Mesenchymal stem cell (in vitro differentiated cells and primary cell): ENCODE measurements around the gene PSMA7.
A peak's percentile ranks its signal among the peaks of the same experiment; 100 is the strongest.
"Not testable (repeated sequence)": the region's sequence is repeated elsewhere in the genome, so short reads cannot be mapped to it uniquely, and the experiment has no call there.

ENCODE experiments used
- DNase-seq: peaks from one replicate; pipeline ENCODE4 v3.0.0-alpha.2; 2013
- H2AFZ ChIP-seq: one replicate; pipeline ENCODE4 v1.6.1; 2013; ENCODE audit warnings: low read depth, mild to moderate bottlenecking, control low read depth, inconsistent platforms, low read length, moderate library complexity
- H2AK5ac ChIP-seq: 2 replicates; pipeline ENCODE4 v1.6.1; 2013; ENCODE audit warnings: low read length, moderate library complexity, mild to moderate bottlenecking, inconsistent platforms; ENCODE audit not compliant: severe bottlenecking
- H2BK120ac ChIP-seq: one replicate; pipeline ENCODE4 v1.6.1; 2013; ENCODE audit warnings: low read depth, mild to moderate bottlenecking, inconsistent platforms, low read length, moderate library complexity
- H2BK12ac ChIP-seq, 2 experiments: one replicate each; pipeline ENCODE4 v1.6.1; 2013; ENCODE audit warnings: inconsistent platforms in 2 of 2, low read length in 2 of 2, mild to moderate bottlenecking in 2 of 2, moderate library complexity in 2 of 2, control low read depth in 1 of 2
- H2BK15ac ChIP-seq: one replicate; pipeline ENCODE4 v1.6.1; 2013; ENCODE audit warnings: mild to moderate bottlenecking, low read depth, inconsistent platforms; ENCODE audit not compliant: poor library complexity, severe bottlenecking
- H2BK5ac ChIP-seq: 2 replicates; pipeline ENCODE4 v1.6.1; 2013; ENCODE audit warnings: low read depth, mild to moderate bottlenecking, low read length, control low read depth, inconsistent platforms; ENCODE audit not compliant: poor library complexity, severe bottlenecking
- H3K14ac ChIP-seq, 2 experiments: one replicate each; pipeline ENCODE4 v1.6.1; 2013; ENCODE audit warnings: inconsistent platforms in 2 of 2, low read length in 2 of 2, control low read depth in 1 of 2, mild to moderate bottlenecking in 1 of 2, moderate library complexity in 1 of 2
- H3K18ac ChIP-seq, 2 experiments: one replicate each; pipeline ENCODE4 v1.6.1; 2013; ENCODE audit warnings: inconsistent platforms in 2 of 2, low read length in 2 of 2, control low read depth in 1 of 2, low read depth in 1 of 2, mild to moderate bottlenecking in 1 of 2
- H3K23ac ChIP-seq, 2 experiments: one replicate each; pipeline ENCODE4 v1.6.1; 2013; ENCODE audit warnings: inconsistent platforms in 2 of 2, low read length in 2 of 2, mild to moderate bottlenecking in 2 of 2, moderate library complexity in 2 of 2, control low read depth in 1 of 2
- H3K27ac ChIP-seq: 2 replicates; pipeline ENCODE4 v1.5.1; 2013; ENCODE audit warnings: mild to moderate bottlenecking, moderate library complexity, low read length, control low read depth, inconsistent platforms; ENCODE audit not compliant: poor library complexity, severe bottlenecking
- H3K27me3 ChIP-seq, 2 experiments: 2 replicates each; pipeline versions ENCODE4 v1.6.1 to v1.7.0; 2013; ENCODE audit warnings: low read length in 2 of 2, mild to moderate bottlenecking in 2 of 2, moderate library complexity in 2 of 2, control low read depth in 1 of 2, inconsistent platforms in 1 of 2; ENCODE audit not compliant: control insufficient read depth in 1 of 2, insufficient read depth in 1 of 2
- H3K36me3 ChIP-seq, 2 experiments: 2 replicates each; pipeline versions ENCODE4 v1.6.1 to v1.7.0; 2013; ENCODE audit warnings: low read length in 2 of 2, control low read depth in 1 of 2, inconsistent platforms in 1 of 2, low read depth in 1 of 2, mild to moderate bottlenecking in 1 of 2; ENCODE audit not compliant: insufficient read depth in 2 of 2, control insufficient read depth in 1 of 2
- H3K4ac ChIP-seq, 2 experiments: one replicate each; pipeline ENCODE4 v1.6.1; 2013; ENCODE audit warnings: inconsistent platforms in 2 of 2, low read length in 2 of 2, mild to moderate bottlenecking in 2 of 2, moderate library complexity in 2 of 2, control low read depth in 1 of 2, low read depth in 1 of 2
- H3K4me1 ChIP-seq: 2 replicates; pipeline ENCODE4 v1.6.1; 2013; ENCODE audit warnings: low read depth, low read length, control low read depth; ENCODE audit not compliant: control insufficient read depth, insufficient read depth
- H3K4me2 ChIP-seq: 2 replicates; pipeline ENCODE4 v1.6.1; 2013; ENCODE audit warnings: low read length, mild to moderate bottlenecking, inconsistent platforms; ENCODE audit not compliant: poor library complexity, severe bottlenecking
- H3K4me3 ChIP-seq, 2 experiments: 2 replicates each; pipeline versions ENCODE4 v1.5.1 to v1.7.0; 2013; ENCODE audit warnings: low read length in 2 of 2, mild to moderate bottlenecking in 2 of 2, control low read depth in 1 of 2, low read depth in 1 of 2; ENCODE audit not compliant: insufficient read depth in 1 of 2
- H3K79me1 ChIP-seq: replicated peaks from 2 replicates; pipeline ENCODE4 v1.6.1; 2013; ENCODE audit warnings: mild to moderate bottlenecking, control low read depth, low read length, inconsistent platforms; ENCODE audit not compliant: poor library complexity, severe bottlenecking
- H3K9ac ChIP-seq: 2 replicates; pipeline ENCODE4 v1.7.0; 2013; ENCODE audit warnings: mild to moderate bottlenecking, low read length, moderate library complexity
- H3K9me3 ChIP-seq: 2 replicates; pipeline ENCODE4 v1.7.0; 2013; ENCODE audit warnings: mild to moderate bottlenecking, low read length; ENCODE audit not compliant: control insufficient read depth
- H4K8ac ChIP-seq: one replicate; pipeline ENCODE4 v1.6.1; 2013; ENCODE audit warnings: inconsistent platforms, mild to moderate bottlenecking, low read length, moderate library complexity
- H4K91ac ChIP-seq: one replicate; pipeline ENCODE4 v1.6.1; 2013; ENCODE audit warnings: mild to moderate bottlenecking, low read length, inconsistent platforms
- WGBS: methylation state at CpG from one replicate; pipeline ENCODE4 v1.1.7; 2013; ENCODE audit warnings: mixed read lengths; 5-methylcytosine and 5-hydroxymethylcytosine counted together

Gene PSMA7

DNA sequence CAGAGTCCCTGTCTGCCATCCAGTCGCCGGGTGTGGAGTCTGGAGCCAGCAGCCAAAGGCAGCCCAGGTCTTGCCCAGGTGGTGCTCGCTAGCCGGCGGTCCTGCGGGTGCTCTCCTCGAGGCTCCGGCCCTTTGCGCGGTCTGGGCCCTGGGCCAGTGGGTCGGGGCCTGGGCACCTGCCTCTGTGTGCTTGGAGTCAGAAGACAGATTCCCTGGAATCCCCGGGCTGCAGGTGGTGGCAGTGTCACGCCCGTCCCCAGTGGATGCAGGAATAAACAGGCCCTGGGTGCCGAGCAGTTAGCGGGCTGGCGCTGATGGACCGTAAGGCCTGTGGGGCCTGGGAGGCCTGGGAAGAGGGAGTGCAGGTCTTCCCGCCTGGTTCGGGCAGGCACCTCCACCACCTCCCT lies 5.7 kb upstream of the PSMA7 start:
- over 99% methylated on average over 17 of the region's 20 CpGs for WGBS
- Histone ChIP-seq H2AFZ (no peak overlapping the region), H3K4me3 (no peak overlapping the region)

DNA sequence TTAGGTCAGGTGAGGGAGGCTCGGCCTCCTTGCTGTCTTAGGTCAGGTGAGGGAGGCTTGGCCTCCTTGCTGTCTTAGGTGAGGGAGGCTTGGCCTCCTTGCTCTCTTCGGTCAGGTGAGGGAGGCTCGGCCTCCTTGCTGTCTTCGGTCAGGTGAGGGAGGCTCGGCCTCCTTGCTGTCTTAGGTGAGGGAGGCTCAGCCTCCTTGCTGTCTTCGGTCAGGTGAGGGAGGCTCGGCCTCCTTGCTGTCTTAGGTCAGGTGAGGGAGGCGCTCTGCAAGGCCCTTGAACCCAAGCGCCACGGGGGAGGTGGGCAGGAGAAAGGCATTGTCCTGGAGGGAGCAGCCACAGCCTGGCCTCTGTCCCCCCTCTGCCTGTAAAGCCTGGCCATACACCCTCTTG lies 5.2 kb upstream of the PSMA7 start:
- H2BK15ac ChIP-seq, H4K91ac ChIP-seq, H4K8ac ChIP-seq, H3K18ac ChIP-seq, DNase-seq, H2BK120ac ChIP-seq, H3K27ac ChIP-seq, H3K4me3 ChIP-seq, H3K14ac ChIP-seq, H2AFZ ChIP-seq, H2BK12ac ChIP-seq, H3K4me2 ChIP-seq, H3K27me3 ChIP-seq, H3K9ac ChIP-seq, H2BK5ac ChIP-seq, H3K4ac ChIP-seq, H2AK5ac ChIP-seq, H3K9me3 ChIP-seq: not testable (repeated sequence)
- H3K23ac ChIP-seq: peak overlapping the region in 1 of 2 experiments; percentile 5
- peaks cover 21% of the 10 kb centered on the region for H3K79me1 ChIP-seq
- whole genome bisulfite sequencing: over 99% methylated on average over 10 of the region's 10 CpGs
- peaks cover 20 to 42% of the 10 kb centered on the region in 2 experiments for H3K36me3 ChIP-seq
- H3K4me1 ChIP-seq: peaks cover 42% of the 10 kb centered on the region

More for the DNA sequence above, 5.7 kb upstream of the PSMA7 start:
- Histone ChIP-seq H2AK5ac (peak overlapping the region; percentile 10), H4K8ac (no peak overlapping the region), H3K18ac (no peak overlapping the region), H3K14ac (no peak overlapping the region), H3K9ac (no peak overlapping the region), H2BK5ac (no peak overlapping the region), H2BK12ac (no peak overlapping the region), H3K4me1 (peaks cover 42% of the 10 kb centered on the region), H3K36me3 (peaks cover 25 to 47% of the 10 kb centered on the region in 2 experiments), H2BK120ac (no peak overlapping the region), H3K4ac (no peak overlapping the region), H3K27ac (no peak overlapping the region), H3K9me3 (no peaks in the 10 kb centered on the region), H4K91ac (no peak overlapping the region), H3K4me2 (no peak overlapping the region), H3K23ac (peak overlapping the region in 1 of 2 experiments; percentile 5), H3K79me1 (peaks cover 22% of the 10 kb centered on the region), H3K27me3 (no peaks in the 10 kb centered on the region), H2BK15ac (no peak overlapping the region)
- DNase-seq: no peak

DNA sequence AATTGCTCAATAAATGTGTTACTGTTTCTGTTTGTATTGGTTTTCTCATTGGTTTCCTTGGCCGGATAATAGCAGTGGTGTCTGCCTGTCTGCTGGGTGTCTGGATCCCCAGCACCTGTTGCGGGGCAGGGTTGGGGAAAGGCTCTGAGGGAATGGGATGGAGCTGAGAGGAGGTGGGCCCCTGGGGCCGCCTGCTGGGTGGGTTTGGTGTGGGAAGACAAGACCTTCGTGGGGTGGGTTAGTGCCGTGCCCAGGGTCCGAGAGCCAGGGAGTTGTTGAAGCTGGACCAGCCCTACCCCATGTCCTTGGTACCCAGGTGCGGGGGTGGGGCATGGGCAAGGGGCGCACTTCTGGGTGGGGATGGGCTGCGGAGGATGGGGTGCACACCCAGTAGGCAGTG lies 4.3 kb upstream of the PSMA7 start:
- H2BK5ac ChIP-seq: no peak overlapping the region
- no peak overlapping the region for H2AFZ ChIP-seq
- WGBS: 96% methylated on average over 9 of the region's 9 CpGs
- H4K91ac ChIP-seq: no peak overlapping the region
- peaks cover 13 to 33% of the 10 kb centered on the region in 2 experiments for H3K36me3 ChIP-seq
- H2AK5ac ChIP-seq: no peak overlapping the region
- no peak overlapping the region for H3K9ac ChIP-seq
- no peak overlapping the region for H2BK12ac ChIP-seq
- no peaks in the 10 kb centered on the region for H3K27me3 ChIP-seq
- H3K18ac ChIP-seq: no peak overlapping the region
- no peak overlapping the region for H3K4me3 ChIP-seq
- no peak overlapping the region for H4K8ac ChIP-seq
- H3K23ac ChIP-seq: no peak overlapping the region
- no peak overlapping the region for H3K14ac ChIP-seq
- no peak overlapping the region for H3K4ac ChIP-seq
- H2BK15ac ChIP-seq: no peak overlapping the region
- no peak for DNase-seq
- no peaks in the 10 kb centered on the region for H3K9me3 ChIP-seq
- H2BK120ac ChIP-seq: no peak overlapping the region
- H3K79me1 ChIP-seq: peaks cover 17% of the 10 kb centered on the region
- H3K4me2 ChIP-seq: no peak overlapping the region
- peaks cover 42% of the 10 kb centered on the region for H3K4me1 ChIP-seq
- no peak overlapping the region for H3K27ac ChIP-seq

DNA sequence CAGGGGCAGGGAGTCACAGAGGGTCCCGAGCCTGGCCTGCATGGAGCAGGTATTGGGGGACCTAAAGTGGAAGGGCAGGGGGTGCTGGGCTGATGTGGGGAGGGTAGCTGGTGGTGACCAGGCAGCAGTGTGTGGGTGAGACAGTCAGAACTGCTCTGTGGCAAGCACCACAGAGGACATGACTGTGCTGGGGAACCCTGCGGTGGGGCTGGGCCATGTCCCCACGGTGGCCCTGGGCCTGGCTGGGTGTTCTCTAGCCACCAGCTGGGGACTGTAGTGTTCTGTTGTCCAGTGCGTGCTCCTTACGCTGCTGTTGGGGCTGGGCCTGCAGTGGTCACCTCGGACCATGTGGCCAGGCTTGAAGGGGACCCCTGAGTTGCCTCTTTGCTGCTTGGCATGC lies 3.9 kb upstream of the PSMA7 start:
- Histone ChIP-seq H3K9me3 (no peaks in the 10 kb centered on the region), H3K18ac (no peak overlapping the region), H3K4me2 (no peak overlapping the region), H3K9ac (no peak overlapping the region), H3K14ac (no peak overlapping the region), H4K8ac (peak overlapping the region; percentile 27), H3K23ac (no peak overlapping the region), H3K79me1 (peaks cover 15% of the 10 kb centered on the region), H2AFZ (no peak overlapping the region), H3K36me3 (peaks cover 11 to 29% of the 10 kb centered on the region in 2 experiments), H2BK12ac (peak overlapping the region in 1 of 2 experiments; percentile 31), H2BK15ac (no peak overlapping the region), H2AK5ac (no peak overlapping the region), H2BK5ac (no peak overlapping the region), H2BK120ac (no peak overlapping the region), H3K4me3 (no peak overlapping the region), H3K27ac (no peak overlapping the region), H3K4me1 (peaks cover 41% of the 10 kb centered on the region), H3K27me3 (no peaks in the 10 kb centered on the region), H4K91ac (no peak overlapping the region), H3K4ac (peak overlapping the region in 1 of 2 experiments; percentile 13)
- 98% methylated on average over 6 of the region's 6 CpGs for WGBS
- DNase-seq: no peak
